Endodermal cell (in vitro differentiated cells): ENCODE data around the gene TRAF3IP3. TPM values are rescaled to one million over a fixed set of nuclear protein-coding genes. Genes with fewer than 3 reads are reported as not detected.

ENCODE experiments used
- DNase-seq: peaks from one replicate; pipeline ENCODE4 v3.0.0-alpha.2; 2017
- H3K27ac ChIP-seq: 2 replicates; pipeline ENCODE4 v1.5.1; 2013; ENCODE audit warnings: mild to moderate bottlenecking, low read depth, low read length, moderate library complexity
- H3K27me3 ChIP-seq: 2 replicates; pipeline ENCODE4 v1.6.1; 2013; ENCODE audit warnings: mild to moderate bottlenecking, low read length, moderate library complexity; ENCODE audit not compliant: insufficient read depth, control insufficient read depth, poor library complexity, severe bottlenecking
- H3K36me3 ChIP-seq: 2 replicates; pipeline ENCODE4 v1.7.0; 2013; ENCODE audit warnings: mild to moderate bottlenecking, low read length, moderate library complexity; ENCODE audit not compliant: control insufficient read depth, insufficient read depth
- H3K4me1 ChIP-seq: one replicate; pipeline ENCODE4 v1.7.0; 2013; ENCODE audit warnings: low read length; ENCODE audit not compliant: control insufficient read depth, insufficient read depth
- H3K4me3 ChIP-seq: 2 replicates; pipeline ENCODE4 v1.5.1; 2013; ENCODE audit warnings: mild to moderate bottlenecking, low read length, moderate library complexity
- H3K9ac ChIP-seq: 2 replicates; pipeline ENCODE4 v1.6.1; 2013; ENCODE audit warnings: mild to moderate bottlenecking, low read length, moderate library complexity; ENCODE audit not compliant: poor library complexity, severe bottlenecking; ENCODE audit errors: extremely low read depth
- H3K9me3 ChIP-seq: 2 replicates; pipeline ENCODE4 v1.6.1; 2013; ENCODE audit warnings: mild to moderate bottlenecking, low read length, moderate library complexity; ENCODE audit not compliant: control insufficient read depth
- H3K27ac Mint-ChIP-seq: 2 replicates; pipeline ENCODE4 v1.8.0; 2020; ENCODE audit warnings: mixed read lengths
- H3K27me3 Mint-ChIP-seq: 2 replicates; pipeline ENCODE4 v1.8.0; 2021; ENCODE audit warnings: mild to moderate bottlenecking, mixed read lengths; ENCODE audit not compliant: insufficient read depth
- H3K36me3 Mint-ChIP-seq: 2 replicates; pipeline ENCODE4 v1.8.0; 2020; ENCODE audit warnings: low read depth, mixed read lengths
- H3K4me1 Mint-ChIP-seq: 2 replicates; pipeline ENCODE4 v1.8.0; 2020; ENCODE audit warnings: mixed read lengths
- H3K4me3 Mint-ChIP-seq: 2 replicates; pipeline ENCODE4 v1.8.0; 2020; ENCODE audit warnings: mild to moderate bottlenecking, moderate library complexity, mixed read lengths
- H3K9me3 Mint-ChIP-seq: 2 replicates; pipeline ENCODE4 v1.8.0; 2020; ENCODE audit warnings: mild to moderate bottlenecking, mixed read lengths
- CTCF ChIP-seq: fragments of 200-600 bp; sonication (generic); conservative IDR thresholded peaks from 2 replicates; pipeline ENCODE4 v1.5.0; 2021; ENCODE audit warnings: antibody characterized with exemption, mild to moderate bottlenecking
- whole genome bisulfite sequencing, 2 experiments: methylation state at CpG; one replicate each; pipeline versions ENCODE4 v1.1.5 to v1.1.7; 2013; ENCODE audit warnings: missing lambda C conversion rate in 2 of 2, mixed read lengths in 1 of 2; ENCODE audit not compliant: insufficient coverage in 1 of 2, insufficient read length in 1 of 2; 5-methylcytosine and 5-hydroxymethylcytosine counted together
- total RNA-seq, 2 donors: library from RNA; stranded (reverse); fragmentation: NEBNext Ultra II Directional in 1 of 2; extraction: Animal tissue kit (Norgen Biotek cat#: 25700) in 1 of 2; gene quantifications; 2 replicates in 1 of 2; 3 replicates in 1 of 2; pipeline ENCODE4 v1.2.1, GENCODE V29; 2021

TRAF3IP3 gene
- total RNA-seq, 2 donors from 2014 or later: not detected

DNA sequence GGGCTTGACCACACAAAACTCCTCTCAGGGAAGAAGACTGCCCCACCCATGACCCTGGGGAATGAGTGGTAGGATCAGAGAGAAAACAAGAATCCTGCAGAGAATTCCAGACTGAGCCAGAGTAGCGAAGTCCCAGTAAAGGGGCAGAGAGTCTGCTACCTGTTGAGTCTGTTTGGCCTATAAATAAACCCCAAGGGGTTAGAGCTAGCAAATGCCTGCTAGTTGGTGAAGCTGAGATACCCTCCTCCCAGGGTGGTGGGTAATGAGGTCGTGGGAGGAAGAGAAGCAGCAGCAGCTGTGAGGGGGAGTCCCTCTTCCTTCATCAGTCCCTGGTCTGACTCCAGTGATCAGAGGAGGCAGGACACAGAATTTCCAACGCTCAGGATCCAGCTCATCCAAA is 2.5 kb downstream of the TRAF3IP3 start:
- Histone ChIP-seq H3K9me3 (no peaks in the 10 kb centered on the region), H3K36me3 (no peaks in the 10 kb centered on the region), H3K27me3 (peaks cover 34% of the 10 kb centered on the region), H3K4me3 (no peak overlapping the region), H3K27ac (no peak overlapping the region), H3K4me1 (no peaks in the 10 kb centered on the region), H3K9ac (no peak overlapping the region)
- 74 to 100% methylated on average over 1 to 3 of the region's 3 CpGs for WGBS, 2 experiments
- Mint-ChIP-seq H3K4me1 (no peaks in the 10 kb centered on the region), H3K9me3 (no peaks in the 10 kb centered on the region), H3K36me3 (no peaks in the 10 kb centered on the region), H3K27me3 (peaks cover 49% of the 10 kb centered on the region), H3K4me3 (no peak overlapping the region), H3K27ac (no peak overlapping the region)
- no peak for TF ChIP-seq CTCF
- no peak for DNase-seq

DNA sequence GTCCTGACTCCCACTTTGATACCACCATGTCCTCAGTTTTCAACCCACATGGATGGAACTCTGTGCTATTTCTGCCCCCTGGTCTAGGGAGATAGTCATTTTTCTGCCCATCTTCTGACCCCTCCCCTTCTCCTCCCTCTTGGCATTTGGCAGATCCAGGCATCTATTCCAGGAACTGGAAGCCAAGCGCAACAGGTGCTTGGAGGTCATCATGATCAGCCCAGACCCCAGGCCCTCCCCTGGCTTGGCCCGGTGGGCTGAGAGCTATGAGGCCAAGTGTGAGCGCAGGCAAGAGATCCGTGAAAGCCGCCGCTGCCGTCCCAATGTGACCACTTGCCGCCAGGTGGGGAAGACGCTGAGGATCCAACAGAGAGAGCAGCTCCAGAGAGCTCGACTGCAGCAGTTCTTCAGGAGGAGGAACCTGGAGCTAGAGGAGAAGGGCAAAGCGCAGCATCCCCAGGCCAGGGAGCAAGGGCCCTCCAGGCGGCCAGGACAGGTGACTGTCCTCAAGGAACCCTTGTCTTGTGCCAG is 4.0 kb downstream of the TRAF3IP3 start:
- H3K27me3 Mint-ChIP-seq: peaks cover 46% of the 10 kb centered on the region
- no peaks in the 10 kb centered on the region for H3K4me1 ChIP-seq
- H3K9me3 ChIP-seq: no peaks in the 10 kb centered on the region
- no peak overlapping the region for H3K27ac ChIP-seq
- WGBS, 2 experiments: 91% methylated on average over 11 to 12 of the region's 12 CpGs
- no peak for DNase-seq
- no peaks in the 10 kb centered on the region for H3K4me1 Mint-ChIP-seq
- no peak overlapping the region for H3K4me3 Mint-ChIP-seq
- H3K27ac Mint-ChIP-seq: no peak overlapping the region
- no peaks in the 10 kb centered on the region for H3K36me3 ChIP-seq
- no peak for TF ChIP-seq CTCF
- peaks cover 33% of the 10 kb centered on the region for H3K27me3 ChIP-seq
- no peaks in the 10 kb centered on the region for H3K36me3 Mint-ChIP-seq
- H3K9ac ChIP-seq: no peak overlapping the region
- H3K9me3 Mint-ChIP-seq: no peaks in the 10 kb centered on the region
- H3K4me3 ChIP-seq: no peak overlapping the region

DNA sequence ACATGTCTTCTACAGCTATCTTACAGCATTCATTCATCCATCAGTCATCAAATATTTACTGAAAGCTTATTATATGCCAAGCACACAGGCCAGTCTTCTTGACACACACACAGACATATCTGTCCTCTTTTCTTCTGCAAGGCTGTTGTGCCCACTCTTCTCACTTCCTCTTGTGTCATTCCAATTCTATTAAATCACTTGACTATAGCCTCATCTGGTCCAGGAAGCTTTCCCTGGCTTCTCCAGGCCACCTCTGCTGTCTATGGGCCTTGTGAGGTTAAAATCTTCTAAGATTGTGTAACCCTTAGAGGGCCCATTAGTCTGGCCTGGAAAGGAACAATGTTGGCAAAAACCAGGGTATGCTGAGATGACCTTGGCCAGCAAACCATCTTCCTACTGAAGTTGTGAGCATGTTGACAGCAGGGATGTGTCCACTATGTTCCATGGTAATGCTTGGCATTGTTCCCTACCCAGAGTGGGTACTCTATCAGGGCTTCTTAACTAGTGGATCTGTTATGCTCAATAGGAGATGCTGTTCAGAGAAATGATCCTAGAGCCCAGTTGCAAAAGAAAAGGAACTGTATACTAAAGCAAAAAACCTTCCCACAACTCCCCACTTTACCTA is 5.3 kb downstream of the TRAF3IP3 start:
- H3K27me3 Mint-ChIP-seq: peaks cover 42% of the 10 kb centered on the region
- H3K9ac ChIP-seq: no peak overlapping the region
- H3K4me3 Mint-ChIP-seq: no peak overlapping the region
- no peak overlapping the region for H3K4me3 ChIP-seq
- no peaks in the 10 kb centered on the region for H3K36me3 Mint-ChIP-seq
- TF ChIP-seq CTCF: no peak
- no peaks in the 10 kb centered on the region for H3K4me1 ChIP-seq
- no peaks in the 10 kb centered on the region for H3K9me3 ChIP-seq
- peaks cover 30% of the 10 kb centered on the region for H3K27me3 ChIP-seq
- DNase-seq: no peak
- no peaks in the 10 kb centered on the region for H3K36me3 ChIP-seq
- no peaks in the 10 kb centered on the region for H3K4me1 Mint-ChIP-seq
- H3K9me3 Mint-ChIP-seq: no peaks in the 10 kb centered on the region
- H3K27ac ChIP-seq: no peak overlapping the region
- no peak overlapping the region for H3K27ac Mint-ChIP-seq
